GM19025 (cell line): ENCODE data around the gene EIF4E1B.

Experiments used
- ATAC-seq: cut with Tn5 transposase; IDR thresholded peaks from one replicate; pipeline ENCODE4 v1.9.1; 2021; ENCODE audit warnings: mild to moderate bottlenecking, low read depth, moderate library complexity; ENCODE audit not compliant: unreplicated experiment

The EIF4E1B gene

DNA sequence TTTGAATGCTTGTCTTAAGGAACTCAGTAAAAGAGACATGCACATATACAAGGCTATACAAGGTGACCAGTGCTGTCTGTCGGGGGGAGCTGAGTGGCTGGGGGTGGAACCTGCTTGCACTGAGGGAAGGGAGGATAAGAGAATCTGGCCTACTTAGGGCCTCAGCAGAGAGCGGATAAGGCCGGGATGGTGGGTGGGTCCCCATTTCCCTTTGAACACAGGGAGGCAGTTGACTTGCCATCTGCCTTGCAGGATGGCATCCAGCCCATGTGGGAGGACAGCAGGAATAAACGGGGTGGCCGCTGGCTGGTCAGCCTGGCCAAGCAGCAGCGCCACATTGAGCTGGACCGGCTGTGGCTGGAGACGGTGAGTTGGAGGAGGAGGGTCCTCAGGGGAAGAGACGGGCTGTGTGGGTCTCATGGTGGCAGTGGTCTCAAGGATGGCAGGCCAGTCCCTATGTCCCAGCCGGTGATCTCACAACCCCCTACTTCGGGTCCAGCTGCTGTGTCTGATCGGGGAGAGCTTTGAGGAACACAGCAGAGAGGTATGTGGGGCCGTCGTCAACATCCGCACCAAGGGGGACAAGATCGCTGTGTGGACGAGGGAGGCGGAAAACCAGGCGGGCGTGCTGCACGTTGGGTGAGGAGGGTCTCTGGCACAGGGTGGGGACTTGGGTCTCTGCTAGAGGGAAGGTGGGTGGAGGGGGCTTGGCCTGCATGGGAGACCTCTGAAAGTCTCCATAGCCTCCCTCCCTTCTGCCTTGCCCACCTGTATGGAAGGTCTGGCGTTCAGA, 14.6 kb downstream of the EIF4E1B start:
- no peak for ATAC-seq

DNA sequence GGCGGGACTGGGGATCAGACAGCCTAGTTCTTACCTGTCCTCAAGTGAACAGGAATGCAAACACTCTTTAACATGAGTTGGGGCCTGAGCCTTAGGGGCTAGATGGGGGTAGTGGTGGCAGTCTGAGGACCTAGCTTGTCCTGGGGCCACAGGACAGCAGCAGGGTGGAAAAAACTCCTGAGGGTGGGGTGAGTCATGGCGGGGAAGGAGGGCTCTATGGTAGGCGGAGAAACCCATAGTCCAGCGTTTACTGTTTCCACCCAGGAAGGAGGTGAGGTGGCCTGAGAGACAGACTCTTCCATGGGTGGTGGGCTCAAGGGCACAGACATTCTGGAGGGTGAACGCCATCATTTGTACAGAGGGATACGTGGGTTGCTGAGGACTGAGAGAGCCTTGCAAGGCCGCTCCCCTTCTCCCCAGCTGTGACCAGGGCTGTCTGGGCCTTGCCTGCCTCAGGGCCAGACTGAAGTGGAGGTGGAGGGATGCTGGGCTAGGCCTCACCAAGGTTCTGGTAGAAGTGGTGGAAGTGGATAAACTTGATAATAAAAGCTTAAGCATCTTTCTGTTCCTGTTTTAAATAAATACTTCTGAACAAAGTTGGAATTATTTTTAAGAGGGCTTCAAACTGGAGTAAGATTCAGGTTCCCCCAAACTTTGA, 15.7 kb downstream of the EIF4E1B start:
- no peak for ATAC-seq

GRCh38 chr5:176646707-176647029, 16.2 kb downstream of the EIF4E1B start:
- ATAC-seq: peak; percentile 9

GRCh38 chr5:176647030-176647842, 16.8 kb downstream of the EIF4E1B start, which contains the start of gene TSPAN17:
Gene TSPAN17, plus strand, starts transcription at chr5:176647484. Its CDS starts 132 bp downstream, at chr5:176647616.
- peak; percentile 93 for ATAC-seq

DNA sequence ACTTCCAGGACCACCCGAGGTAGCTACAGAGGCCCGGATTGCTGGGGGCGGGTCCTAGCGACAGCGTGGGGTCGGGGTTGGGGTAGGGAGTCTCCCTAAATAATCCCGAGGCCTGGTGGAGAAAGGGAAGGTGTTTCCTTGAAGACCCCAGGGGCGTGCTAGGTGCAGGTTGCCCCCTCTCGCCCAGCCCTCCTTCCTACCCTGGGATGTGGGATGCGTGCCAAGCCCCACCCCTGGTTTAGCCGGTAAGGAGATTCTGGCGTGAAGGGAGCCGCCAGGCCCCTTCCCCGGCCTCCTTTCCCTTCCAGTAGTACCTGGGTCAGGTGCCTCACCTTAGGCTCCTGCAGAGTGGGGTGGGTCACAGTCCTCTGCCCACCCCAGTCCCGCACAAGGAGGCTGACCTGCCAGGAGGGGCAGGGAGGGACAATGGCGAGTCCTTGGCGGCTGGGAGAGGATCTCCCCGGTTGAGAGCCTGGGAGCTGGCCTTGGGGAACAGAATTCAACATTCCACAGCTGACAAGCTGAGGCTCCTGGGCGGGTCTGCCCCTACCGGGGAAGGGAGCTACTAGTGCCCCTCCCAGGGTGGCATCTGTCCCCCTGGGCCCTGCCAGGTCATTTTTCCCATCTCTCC, 17.5 kb downstream of the EIF4E1B start:
- ATAC-seq: no peak

GRCh38 chr5:176648474-176649194, 18.2 kb downstream of the EIF4E1B start:
- no peak for ATAC-seq

DNA sequence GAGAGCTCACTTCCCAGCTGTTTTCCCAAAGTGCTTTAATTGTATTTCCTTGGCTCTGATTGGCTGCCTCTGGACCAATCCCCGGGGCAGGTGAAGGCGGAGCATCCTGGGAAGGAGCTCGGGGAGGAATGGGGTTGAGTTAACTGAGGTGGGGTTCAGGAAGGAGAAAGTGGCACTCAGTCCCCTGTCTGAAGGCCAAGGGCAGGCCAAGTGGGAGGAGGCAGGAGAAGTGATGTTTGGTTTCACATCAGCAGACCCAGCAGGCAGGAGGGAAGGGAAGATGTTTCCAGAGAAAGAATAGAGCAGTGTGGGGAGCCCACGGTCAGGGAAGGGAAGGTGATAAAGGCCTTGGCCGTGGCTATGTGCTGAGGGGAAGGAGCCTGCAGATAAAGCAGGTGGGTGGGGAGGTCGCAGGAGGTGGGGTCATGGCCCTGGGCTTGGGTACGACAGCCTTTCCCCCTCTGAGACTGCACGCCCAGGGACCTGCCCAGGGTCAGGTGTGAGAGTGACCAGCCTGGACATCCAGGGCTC, 19.9 kb downstream of the EIF4E1B start:
- no peak for ATAC-seq

GRCh38 chr5:176651472-176651980, 21.1 kb downstream of the EIF4E1B start:
- no peak for ATAC-seq

GRCh38 chr5:176652136-176652535, 21.7 kb downstream of the EIF4E1B start:
- no peak for ATAC-seq

GRCh38 chr5:176653401-176654385, 23.2 kb downstream of the EIF4E1B start:
- ATAC-seq: no peak

- no peak for ATAC-seq
Measured at GRCh38 chr5:176654856-176655255, 24.4 kb downstream of the EIF4E1B start.

DNA sequence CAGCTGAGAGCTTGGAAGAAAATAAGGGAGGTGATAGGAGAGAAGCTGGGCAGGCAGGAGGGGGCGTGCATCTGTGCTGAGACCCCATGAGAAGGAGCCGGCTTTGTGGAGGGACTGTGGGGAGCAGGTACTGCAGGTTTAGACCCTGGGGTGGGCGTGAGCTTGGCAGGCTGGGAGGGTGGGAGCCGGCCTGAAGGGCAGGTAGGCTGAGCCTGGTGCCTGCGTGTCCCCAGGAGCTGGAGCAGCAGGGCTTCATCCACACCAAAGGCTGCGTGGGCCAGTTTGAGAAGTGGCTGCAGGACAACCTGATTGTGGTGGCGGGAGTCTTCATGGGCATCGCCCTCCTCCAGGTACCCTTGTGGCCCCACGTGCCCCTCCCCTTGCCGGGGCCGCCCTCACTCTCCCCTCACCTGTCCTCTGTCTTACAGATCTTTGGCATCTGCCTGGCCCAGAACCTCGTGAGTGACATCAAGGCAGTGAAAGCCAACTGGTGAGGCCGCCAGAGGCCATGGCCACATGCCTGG, 26.1 kb downstream of the EIF4E1B start:
- ATAC-seq: no peak

DNA sequence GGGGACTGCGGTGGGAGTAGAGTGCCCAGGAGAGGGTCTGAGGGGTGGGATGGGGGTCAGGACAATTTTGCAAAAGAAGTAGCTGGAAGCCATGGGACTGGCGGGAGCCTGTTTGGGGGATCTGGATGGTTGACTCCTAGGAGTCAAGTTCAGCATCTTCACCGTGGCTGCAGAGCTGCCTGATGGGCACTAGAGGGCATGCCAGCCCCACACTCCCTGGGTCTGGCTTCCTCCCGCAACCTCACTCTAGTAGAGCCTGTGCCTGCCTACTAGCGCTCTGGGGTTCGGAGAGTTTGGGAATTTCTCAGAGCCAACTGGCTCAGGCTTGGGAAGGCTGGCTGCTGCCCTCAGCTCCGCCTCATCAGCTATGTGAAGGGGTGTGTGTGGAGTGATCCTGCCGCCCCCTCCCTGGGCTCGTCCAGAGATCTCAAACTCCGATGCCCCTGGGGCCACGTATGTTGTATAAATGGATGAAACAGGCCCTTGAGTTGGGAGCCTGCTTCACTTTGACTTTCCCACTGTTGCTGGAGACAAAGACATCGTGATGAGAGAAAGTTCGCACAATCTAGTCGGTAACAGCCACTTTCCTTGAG, 27.6 kb downstream of the EIF4E1B start:
- peak; percentile 36 for ATAC-seq

GRCh38 chr5:176658817-176659511, 28.5 kb downstream of the EIF4E1B start:
- peak; percentile 34 for ATAC-seq

DNA sequence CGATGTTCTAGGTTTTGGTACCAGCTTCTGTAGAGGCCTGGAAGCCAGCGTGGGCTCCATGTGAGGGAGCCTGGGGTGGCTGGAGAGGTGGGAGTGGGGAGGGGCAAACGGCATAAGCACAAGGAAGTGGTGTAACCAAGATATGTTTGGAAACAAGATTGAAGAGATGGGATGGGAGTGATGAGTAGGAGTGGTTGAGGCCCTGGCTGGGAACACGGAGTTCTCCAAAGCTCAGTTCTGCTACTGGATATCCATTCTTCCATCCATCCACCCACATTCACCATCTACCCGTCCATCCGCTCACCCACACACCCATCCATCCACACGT, 29.0 kb downstream of the EIF4E1B start:
- no peak for ATAC-seq

GRCh38 chr5:176659860-176660461, 29.5 kb downstream of the EIF4E1B start:
- no peak for ATAC-seq

- peak; percentile 29 for ATAC-seq
Measured at GRCh38 chr5:176660530-176660859, 30.0 kb downstream of the EIF4E1B start.
